ENCODE results near the gene MITD1. TPM values are rescaled to one million over a fixed set of nuclear protein-coding genes. Genes with fewer than 3 reads are reported as not detected.

MITD1 gene
- total and polyA plus RNA-seq, 2 of the 13 experiments (the other 11 are each of a cell fraction or from before 2014, with no cell fraction given), result 17.8 to 43.7 TPM

- TF ChIP-seq, protein P1, sequence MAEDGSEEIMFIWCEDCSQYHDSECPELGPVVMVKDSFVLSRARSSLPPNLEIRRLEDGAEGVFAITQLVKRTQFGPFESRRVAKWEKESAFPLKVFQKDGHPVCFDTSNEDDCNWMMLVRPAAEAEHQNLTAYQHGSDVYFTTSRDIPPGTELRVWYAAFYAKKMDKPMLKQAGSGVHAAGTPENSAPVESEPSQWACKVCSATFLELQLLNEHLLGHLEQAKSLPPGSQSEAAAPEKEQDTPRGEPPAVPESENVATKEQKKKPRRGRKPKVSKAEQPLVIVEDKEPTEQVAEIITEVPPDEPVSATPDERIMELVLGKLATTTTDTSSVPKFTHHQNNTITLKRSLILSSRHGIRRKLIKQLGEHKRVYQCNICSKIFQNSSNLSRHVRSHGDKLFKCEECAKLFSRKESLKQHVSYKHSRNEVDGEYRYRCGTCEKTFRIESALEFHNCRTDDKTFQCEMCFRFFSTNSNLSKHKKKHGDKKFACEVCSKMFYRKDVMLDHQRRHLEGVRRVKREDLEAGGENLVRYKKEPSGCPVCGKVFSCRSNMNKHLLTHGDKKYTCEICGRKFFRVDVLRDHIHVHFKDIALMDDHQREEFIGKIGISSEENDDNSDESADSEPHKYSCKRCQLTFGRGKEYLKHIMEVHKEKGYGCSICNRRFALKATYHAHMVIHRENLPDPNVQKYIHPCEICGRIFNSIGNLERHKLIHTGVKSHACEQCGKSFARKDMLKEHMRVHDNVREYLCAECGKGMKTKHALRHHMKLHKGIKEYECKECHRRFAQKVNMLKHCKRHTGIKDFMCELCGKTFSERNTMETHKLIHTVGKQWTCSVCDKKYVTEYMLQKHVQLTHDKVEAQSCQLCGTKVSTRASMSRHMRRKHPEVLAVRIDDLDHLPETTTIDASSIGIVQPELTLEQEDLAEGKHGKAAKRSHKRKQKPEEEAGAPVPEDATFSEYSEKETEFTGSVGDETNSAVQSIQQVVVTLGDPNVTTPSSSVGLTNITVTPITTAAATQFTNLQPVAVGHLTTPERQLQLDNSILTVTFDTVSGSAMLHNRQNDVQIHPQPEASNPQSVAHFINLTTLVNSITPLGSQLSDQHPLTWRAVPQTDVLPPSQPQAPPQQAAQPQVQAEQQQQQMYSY (CRISPR knock-in tag; IDR thresholded peaks at IDR 0.05), result no peak
- TF ChIP-seq SP5 (CRISPR knock-in tag; IDR thresholded peaks at IDR 0.05; ENCODE audit: borderline replicate concordance, low read depth) (no peak), ZNF24 (IDR thresholded peaks at IDR 0.05) (no peak), ZNF891 (CRISPR knock-in tag; IDR thresholded peaks at IDR 0.05) (peak; percentile 96; the same call in 1 of the 2 replicates), KDM3A (CRISPR knock-in tag; IDR thresholded peaks at IDR 0.05; ENCODE audit: low read depth) (no peak), ZNF773 (CRISPR knock-in tag; IDR thresholded peaks at IDR 0.05; ENCODE audit: borderline replicate concordance) (no peak; the same call in 1 of the 2 replicates), WIZ (CRISPR knock-in tag; IDR thresholded peaks at IDR 0.05) (peak; percentile 84; the same call in 1 of the 2 replicates), SIN3B (IDR thresholded peaks at IDR 0.05; ENCODE audit: low read length) (no peak), ZNF367 (CRISPR knock-in tag; IDR thresholded peaks at IDR 0.05; ENCODE audit: borderline replicate concordance) (no peak), NCOA1 (CRISPR knock-in tag; IDR thresholded peaks at IDR 0.05) (no peak; the same call in 1 of the 2 replicates), ZNF878 (CRISPR knock-in tag; IDR thresholded peaks at IDR 0.05) (no peak), HDAC2 (CRISPR knock-in tag; IDR thresholded peaks at IDR 0.05) (no peak), ZNF709 (CRISPR knock-in tag; IDR thresholded peaks at IDR 0.05) (no peak; the same call in 1 of the 2 replicates)
- TF ChIP-seq, protein P2, sequence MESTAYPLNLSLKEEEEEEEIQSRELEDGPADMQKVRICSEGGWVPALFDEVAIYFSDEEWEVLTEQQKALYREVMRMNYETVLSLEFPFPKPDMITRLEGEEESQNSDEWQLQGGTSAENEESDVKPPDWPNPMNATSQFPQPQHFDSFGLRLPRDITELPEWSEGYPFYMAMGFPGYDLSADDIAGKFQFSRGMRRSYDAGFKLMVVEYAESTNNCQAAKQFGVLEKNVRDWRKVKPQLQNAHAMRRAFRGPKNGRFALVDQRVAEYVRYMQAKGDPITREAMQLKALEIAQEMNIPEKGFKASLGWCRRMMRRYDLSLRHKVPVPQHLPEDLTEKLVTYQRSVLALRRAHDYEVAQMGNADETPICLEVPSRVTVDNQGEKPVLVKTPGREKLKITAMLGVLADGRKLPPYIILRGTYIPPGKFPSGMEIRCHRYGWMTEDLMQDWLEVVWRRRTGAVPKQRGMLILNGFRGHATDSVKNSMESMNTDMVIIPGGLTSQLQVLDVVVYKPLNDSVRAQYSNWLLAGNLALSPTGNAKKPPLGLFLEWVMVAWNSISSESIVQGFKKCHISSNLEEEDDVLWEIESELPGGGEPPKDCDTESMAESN (CRISPR knock-in tag; conservative IDR thresholded peaks at IDR 0.05), result no peak
- TF ChIP-seq, protein P3, sequence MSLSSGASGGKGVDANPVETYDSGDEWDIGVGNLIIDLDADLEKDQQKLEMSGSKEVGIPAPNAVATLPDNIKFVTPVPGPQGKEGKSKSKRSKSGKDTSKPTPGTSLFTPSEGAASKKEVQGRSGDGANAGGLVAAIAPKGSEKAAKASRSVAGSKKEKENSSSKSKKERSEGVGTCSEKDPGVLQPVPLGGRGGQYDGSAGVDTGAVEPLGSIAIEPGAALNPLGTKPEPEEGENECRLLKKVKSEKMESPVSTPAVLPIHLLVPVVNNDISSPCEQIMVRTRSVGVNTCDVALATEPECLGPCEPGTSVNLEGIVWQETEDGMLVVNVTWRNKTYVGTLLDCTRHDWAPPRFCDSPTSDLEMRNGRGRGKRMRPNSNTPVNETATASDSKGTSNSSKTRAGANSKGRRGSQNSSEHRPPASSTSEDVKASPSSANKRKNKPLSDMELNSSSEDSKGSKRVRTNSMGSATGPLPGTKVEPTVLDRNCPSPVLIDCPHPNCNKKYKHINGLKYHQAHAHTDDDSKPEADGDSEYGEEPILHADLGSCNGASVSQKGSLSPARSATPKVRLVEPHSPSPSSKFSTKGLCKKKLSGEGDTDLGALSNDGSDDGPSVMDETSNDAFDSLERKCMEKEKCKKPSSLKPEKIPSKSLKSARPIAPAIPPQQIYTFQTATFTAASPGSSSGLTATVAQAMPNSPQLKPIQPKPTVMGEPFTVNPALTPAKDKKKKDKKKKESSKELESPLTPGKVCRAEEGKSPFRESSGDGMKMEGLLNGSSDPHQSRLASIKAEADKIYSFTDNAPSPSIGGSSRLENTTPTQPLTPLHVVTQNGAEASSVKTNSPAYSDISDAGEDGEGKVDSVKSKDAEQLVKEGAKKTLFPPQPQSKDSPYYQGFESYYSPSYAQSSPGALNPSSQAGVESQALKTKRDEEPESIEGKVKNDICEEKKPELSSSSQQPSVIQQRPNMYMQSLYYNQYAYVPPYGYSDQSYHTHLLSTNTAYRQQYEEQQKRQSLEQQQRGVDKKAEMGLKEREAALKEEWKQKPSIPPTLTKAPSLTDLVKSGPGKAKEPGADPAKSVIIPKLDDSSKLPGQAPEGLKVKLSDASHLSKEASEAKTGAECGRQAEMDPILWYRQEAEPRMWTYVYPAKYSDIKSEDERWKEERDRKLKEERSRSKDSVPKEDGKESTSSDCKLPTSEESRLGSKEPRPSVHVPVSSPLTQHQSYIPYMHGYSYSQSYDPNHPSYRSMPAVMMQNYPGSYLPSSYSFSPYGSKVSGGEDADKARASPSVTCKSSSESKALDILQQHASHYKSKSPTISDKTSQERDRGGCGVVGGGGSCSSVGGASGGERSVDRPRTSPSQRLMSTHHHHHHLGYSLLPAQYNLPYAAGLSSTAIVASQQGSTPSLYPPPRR (CRISPR knock-in tag; IDR thresholded peaks at IDR 0.05; ENCODE audit: borderline replicate concordance), result peak; percentile 21; the same call in 1 of the 2 replicates
- TF ChIP-seq, protein P4, sequence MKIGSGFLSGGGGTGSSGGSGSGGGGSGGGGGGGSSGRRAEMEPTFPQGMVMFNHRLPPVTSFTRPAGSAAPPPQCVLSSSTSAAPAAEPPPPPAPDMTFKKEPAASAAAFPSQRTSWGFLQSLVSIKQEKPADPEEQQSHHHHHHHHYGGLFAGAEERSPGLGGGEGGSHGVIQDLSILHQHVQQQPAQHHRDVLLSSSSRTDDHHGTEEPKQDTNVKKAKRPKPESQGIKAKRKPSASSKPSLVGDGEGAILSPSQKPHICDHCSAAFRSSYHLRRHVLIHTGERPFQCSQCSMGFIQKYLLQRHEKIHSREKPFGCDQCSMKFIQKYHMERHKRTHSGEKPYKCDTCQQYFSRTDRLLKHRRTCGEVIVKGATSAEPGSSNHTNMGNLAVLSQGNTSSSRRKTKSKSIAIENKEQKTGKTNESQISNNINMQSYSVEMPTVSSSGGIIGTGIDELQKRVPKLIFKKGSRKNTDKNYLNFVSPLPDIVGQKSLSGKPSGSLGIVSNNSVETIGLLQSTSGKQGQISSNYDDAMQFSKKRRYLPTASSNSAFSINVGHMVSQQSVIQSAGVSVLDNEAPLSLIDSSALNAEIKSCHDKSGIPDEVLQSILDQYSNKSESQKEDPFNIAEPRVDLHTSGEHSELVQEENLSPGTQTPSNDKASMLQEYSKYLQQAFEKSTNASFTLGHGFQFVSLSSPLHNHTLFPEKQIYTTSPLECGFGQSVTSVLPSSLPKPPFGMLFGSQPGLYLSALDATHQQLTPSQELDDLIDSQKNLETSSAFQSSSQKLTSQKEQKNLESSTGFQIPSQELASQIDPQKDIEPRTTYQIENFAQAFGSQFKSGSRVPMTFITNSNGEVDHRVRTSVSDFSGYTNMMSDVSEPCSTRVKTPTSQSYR (CRISPR knock-in tag; IDR thresholded peaks at IDR 0.05; ENCODE audit: borderline replicate concordance), result no peak
Measured at GRCh38 chr2:99140860-99141109, 40.1 kb downstream of the MITD1 start (continued).

Data from HepG2 (cell line).